HEK293 (cell line): Measurements from ENCODE around the gene ARL2BP.

Experiments
- CTCF ChIA-PET: fragments of 350-600 bp; formaldehyde crosslinking; extraction: SDS; loops from one replicate; lab custom pipeline; 2021; ENCODE audit warnings: antibody characterized with exemption; lab: Yijun Ruan, JAX
- POLR2A ChIA-PET: fragments of 300-600 bp; formaldehyde crosslinking; extraction: SDS; loops from one replicate; lab custom pipeline; 2020; ENCODE audit warnings: antibody characterized with exemption, inconsistent platforms; lab: Yijun Ruan, JAX
- H3K27ac ChIP-seq: fragments of 200-500 bp; sonication (Bioruptor generic); 2 replicates; pipeline ENCODE4 v1.5.1; 2014; ENCODE audit warnings: low read depth, low read length, control low read depth, inconsistent platforms; ENCODE audit errors: extremely low read depth
- H3K36me3 ChIP-seq, 2 experiments: fragments of 200-500 bp in 1 of 2; sonication (Bioruptor generic) in 1 of 2; 1 replicate in 1 of 2; 2 replicates in 1 of 2; pipeline ENCODE4 v1.5.1; 2014 to 2017; ENCODE audit warnings: inconsistent platforms in 2 of 2, low read length in 2 of 2; ENCODE audit not compliant: control insufficient read depth in 2 of 2, insufficient read depth in 1 of 2
- H3K4me1 ChIP-seq: fragments of 200-500 bp; sonication (Bioruptor generic); 2 replicates; pipeline ENCODE4 v1.5.1; 2014; ENCODE audit warnings: mild to moderate bottlenecking, low read length, inconsistent platforms; ENCODE audit not compliant: control insufficient read depth, insufficient read depth
- H3K4me3 ChIP-seq: 2 replicates; pipeline ENCODE4 v1.5.1; 2011; ENCODE audit warnings: low read depth, mild to moderate bottlenecking, control low read depth, low read length, moderate library complexity
- H3K9me3 ChIP-seq: fragments of 200-500 bp; sonication (Bioruptor generic); 2 replicates; pipeline ENCODE4 v1.5.1; 2014; ENCODE audit warnings: low read depth, low read length, inconsistent platforms; ENCODE audit not compliant: control insufficient read depth, insufficient read depth
- OVOL3 ChIP-seq: fragments of 450-650 bp; formaldehyde crosslinking; IDR thresholded peaks from 2 replicates; pipeline ENCODE4 v1.5.1; 2016; ENCODE audit warnings: missing biosample characterization, missing genetic modification characterization
- SCRT2 ChIP-seq: fragments of 450-650 bp; formaldehyde crosslinking; IDR thresholded peaks from 2 replicates; pipeline ENCODE4 v1.5.1; 2016; ENCODE audit warnings: missing biosample characterization, missing genetic modification characterization
- SP3 ChIP-seq: fragments of 450-650 bp; formaldehyde crosslinking; IDR thresholded peaks from 2 replicates; pipeline ENCODE4 v1.5.1; 2016; ENCODE audit warnings: missing biosample characterization, missing genetic modification characterization
- SP7 ChIP-seq: fragments of 450-650 bp; formaldehyde crosslinking; IDR thresholded peaks from 2 replicates; pipeline ENCODE4 v1.5.1; 2016; ENCODE audit warnings: missing biosample characterization, missing genetic modification characterization
- ZBTB11 ChIP-seq: fragments of 450-650 bp; formaldehyde crosslinking; conservative IDR thresholded peaks from 2 replicates; pipeline ENCODE4 v1.5.1; 2016; ENCODE audit warnings: low read depth, missing biosample characterization, missing genetic modification characterization
- ZNF114 ChIP-seq: fragments of 450-650 bp; formaldehyde crosslinking; IDR thresholded peaks from 2 replicates; pipeline ENCODE4 v1.5.0; 2017; ENCODE audit warnings: missing biosample characterization, missing genetic modification characterization
- ZNF202 ChIP-seq: fragments of 450-650 bp; formaldehyde crosslinking; IDR thresholded peaks from 2 replicates; pipeline ENCODE4 v1.5.1; 2016; ENCODE audit warnings: missing biosample characterization, missing genetic modification characterization, borderline replicate concordance
- ZNF324 ChIP-seq: fragments of 450-650 bp; formaldehyde crosslinking; IDR thresholded peaks from 2 replicates; pipeline ENCODE4 v1.5.1; 2016; ENCODE audit warnings: missing biosample characterization, missing genetic modification characterization
- ZNF677 ChIP-seq: fragments of 450-650 bp; IDR thresholded peaks from 2 replicates; pipeline ENCODE4 v1.5.0; 2018; ENCODE audit warnings: missing biosample characterization, mild to moderate bottlenecking, missing genetic modification characterization, moderate library complexity
- ZNF707 ChIP-seq: fragments of 450-650 bp; formaldehyde crosslinking; IDR thresholded peaks from 2 replicates; pipeline ENCODE4 v1.5.1; 2016; ENCODE audit warnings: missing biosample characterization, missing genetic modification characterization
- TF ChIP-seq, protein P1 (sequence below): fragments of 450-650 bp; IDR thresholded peaks from 2 replicates; pipeline ENCODE4 v1.5.1; 2018; ENCODE audit warnings: missing biosample characterization, missing genetic modification characterization
- TF ChIP-seq, protein P2 (sequence below): fragments of 450-650 bp; formaldehyde crosslinking; IDR thresholded peaks from 2 replicates; pipeline ENCODE4 v1.5.1; 2016; ENCODE audit warnings: missing biosample characterization, missing genetic modification characterization
- TF ChIP-seq, protein P3 (sequence below): fragments of 450-650 bp; formaldehyde crosslinking; IDR thresholded peaks from 2 replicates; pipeline ENCODE4 v1.5.1; 2017; ENCODE audit warnings: missing biosample characterization, missing genetic modification characterization

The ARL2BP gene

GRCh38 chr16:57268804-57269800 is 24.0 kb downstream of the ARL2BP start (continued):
- TF ChIP-seq SP7 (tag by site-specific recombination) = 0 out of 2 replicates have a peak, but pooled peaks have one; percentile 14

- H3K36me3 ChIP-seq = no peaks in the 10 kb centered on the region
- POLR2A ChIA-PET = no interaction called here
- CTCF ChIA-PET = no interaction called here
- H3K4me1 ChIP-seq = peaks cover 4% of the 10 kb centered on the region
- TF ChIP-seq ZNF324 (tag by site-specific recombination) (no peak), ZNF114 (tag by site-specific recombination) (no peak), ZBTB11 (no peak)
- H3K4me3 ChIP-seq = no peak overlapping the region
- H3K9me3 ChIP-seq = no peaks in the 10 kb centered on the region
- H3K27ac ChIP-seq = no peak overlapping the region
These were observed 25.4 kb downstream of the ARL2BP start for GRCh38 chr16:57270221-57271062.

DNA sequence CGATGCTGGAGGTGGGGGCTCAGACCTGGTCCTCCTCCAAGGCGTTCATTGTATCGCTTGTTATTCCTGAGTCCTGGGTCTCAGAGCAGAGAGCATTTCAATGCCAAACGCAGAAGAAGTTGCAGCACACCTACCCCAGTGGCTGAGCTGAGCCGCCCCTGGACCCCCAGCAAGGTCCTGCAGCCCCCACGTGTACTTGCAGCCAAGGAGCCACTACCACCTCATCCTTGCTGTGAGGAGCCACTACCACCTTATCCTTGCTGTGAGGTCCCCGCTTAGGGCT is 25.9 kb downstream of the ARL2BP start:
- Histone ChIP-seq H3K27ac (no peak overlapping the region), H3K4me3 (no peak overlapping the region), H3K9me3 (no peaks in the 10 kb centered on the region), H3K36me3 (no peaks in the 10 kb centered on the region), H3K4me1 (peaks cover 4% of the 10 kb centered on the region)
- CTCF ChIA-PET = no interaction called here
- POLR2A ChIA-PET = no interaction called here
- TF ChIP-seq ZNF202 (tag by site-specific recombination) = no peak
- no peak for TF ChIP-seq OVOL3 (tag by site-specific recombination)
- TF ChIP-seq, protein P1, sequence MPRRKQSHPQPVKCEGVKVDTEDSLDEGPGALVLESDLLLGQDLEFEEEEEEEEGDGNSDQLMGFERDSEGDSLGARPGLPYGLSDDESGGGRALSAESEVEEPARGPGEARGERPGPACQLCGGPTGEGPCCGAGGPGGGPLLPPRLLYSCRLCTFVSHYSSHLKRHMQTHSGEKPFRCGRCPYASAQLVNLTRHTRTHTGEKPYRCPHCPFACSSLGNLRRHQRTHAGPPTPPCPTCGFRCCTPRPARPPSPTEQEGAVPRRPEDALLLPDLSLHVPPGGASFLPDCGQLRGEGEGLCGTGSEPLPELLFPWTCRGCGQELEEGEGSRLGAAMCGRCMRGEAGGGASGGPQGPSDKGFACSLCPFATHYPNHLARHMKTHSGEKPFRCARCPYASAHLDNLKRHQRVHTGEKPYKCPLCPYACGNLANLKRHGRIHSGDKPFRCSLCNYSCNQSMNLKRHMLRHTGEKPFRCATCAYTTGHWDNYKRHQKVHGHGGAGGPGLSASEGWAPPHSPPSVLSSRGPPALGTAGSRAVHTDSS (tag by site-specific recombination) = no peak
- TF ChIP-seq ZNF324 (tag by site-specific recombination) = no peak
- no peak for TF ChIP-seq SP3 (tag by site-specific recombination)
- no peak for TF ChIP-seq SCRT2 (tag by site-specific recombination)
- no peak for TF ChIP-seq ZNF707 (tag by site-specific recombination)
- TF ChIP-seq, protein P2, sequence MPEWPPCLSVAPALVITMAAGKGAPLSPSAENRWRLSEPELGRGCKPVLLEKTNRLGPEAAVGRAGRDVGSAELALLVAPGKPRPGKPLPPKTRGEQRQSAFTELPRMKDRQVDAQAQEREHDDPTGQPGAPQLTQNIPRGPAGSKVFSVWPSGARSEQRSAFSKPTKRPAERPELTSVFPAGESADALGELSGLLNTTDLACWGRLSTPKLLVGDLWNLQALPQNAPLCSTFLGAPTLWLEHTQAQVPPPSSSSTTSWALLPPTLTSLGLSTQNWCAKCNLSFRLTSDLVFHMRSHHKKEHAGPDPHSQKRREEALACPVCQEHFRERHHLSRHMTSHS (tag by site-specific recombination) = no peak
- TF ChIP-seq, protein P3, sequence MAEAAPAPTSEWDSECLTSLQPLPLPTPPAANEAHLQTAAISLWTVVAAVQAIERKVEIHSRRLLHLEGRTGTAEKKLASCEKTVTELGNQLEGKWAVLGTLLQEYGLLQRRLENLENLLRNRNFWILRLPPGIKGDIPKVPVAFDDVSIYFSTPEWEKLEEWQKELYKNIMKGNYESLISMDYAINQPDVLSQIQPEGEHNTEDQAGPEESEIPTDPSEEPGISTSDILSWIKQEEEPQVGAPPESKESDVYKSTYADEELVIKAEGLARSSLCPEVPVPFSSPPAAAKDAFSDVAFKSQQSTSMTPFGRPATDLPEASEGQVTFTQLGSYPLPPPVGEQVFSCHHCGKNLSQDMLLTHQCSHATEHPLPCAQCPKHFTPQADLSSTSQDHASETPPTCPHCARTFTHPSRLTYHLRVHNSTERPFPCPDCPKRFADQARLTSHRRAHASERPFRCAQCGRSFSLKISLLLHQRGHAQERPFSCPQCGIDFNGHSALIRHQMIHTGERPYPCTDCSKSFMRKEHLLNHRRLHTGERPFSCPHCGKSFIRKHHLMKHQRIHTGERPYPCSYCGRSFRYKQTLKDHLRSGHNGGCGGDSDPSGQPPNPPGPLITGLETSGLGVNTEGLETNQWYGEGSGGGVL (tag by site-specific recombination) = no peak
- no peak for TF ChIP-seq ZNF677
